T-helper 17 cell (primary cell): ENCODE data around the gene NAP1L4. TPM values are rescaled to one million over a fixed set of nuclear protein-coding genes. Genes with fewer than 3 reads are reported as not detected.

Experiments used
- ATAC-seq: fragments of 150-1000 bp; cut with Tn5 transposase; 2 replicates; pipeline ENCODE4 v1.10.0; 2021; ENCODE audit warnings: mild to moderate bottlenecking, moderate library complexity
- DNase-seq, 3 donors: peaks; one replicate each; pipeline versions ENCODE4 v3.0.0 to v3.0.0-alpha.2; 2020 to 2021
- H3K9me3 ChIP-seq: one replicate; pipeline ENCODE4 v1.7.0; 2013; ENCODE audit warnings: low read length, mild to moderate bottlenecking; ENCODE audit not compliant: control insufficient read depth, poor library complexity, severe bottlenecking
- H3K27ac Mint-ChIP-seq: one replicate; pipeline ENCODE4 v1.8.0; 2022; ENCODE audit warnings: mild to moderate bottlenecking, moderate library complexity, mixed read lengths
- H3K27me3 Mint-ChIP-seq: one replicate; pipeline ENCODE4 v1.8.0; 2022; ENCODE audit warnings: mixed read lengths
- H3K36me3 Mint-ChIP-seq: one replicate; pipeline ENCODE4 v1.8.0; 2022; ENCODE audit warnings: low read depth, mixed read lengths
- H3K4me1 Mint-ChIP-seq: one replicate; pipeline ENCODE4 v1.8.0; 2022; ENCODE audit warnings: mild to moderate bottlenecking, mixed read lengths
- H3K4me3 Mint-ChIP-seq: one replicate; pipeline ENCODE4 v1.8.0; 2022; ENCODE audit warnings: mild to moderate bottlenecking, moderate library complexity, mixed read lengths
- total RNA-seq, 4 donors: library from RNA in 2 of 4; stranded (reverse) in 2 of 4; gene quantifications; one replicate each; pipeline ENCODE4 v1.2.3 and lab custom pipeline; 2022 to 2026

The NAP1L4 gene
- total RNA-seq, 2 donors from 2014 or later, result 229 to 275 TPM

GRCh38 chr11:2977113-2977512 lies 15.0 kb downstream of the NAP1L4 start:
- Mint-ChIP-seq H3K27me3 (no peaks in the 10 kb centered on the region), H3K27ac (peak overlapping the region; percentile 83), H3K4me3 (no peak overlapping the region), H3K4me1 (peaks cover 26% of the 10 kb centered on the region), H3K36me3 (peaks cover 14% of the 10 kb centered on the region)
- ATAC-seq, result no peak
- no peak for DNase-seq
- H3K9me3 ChIP-seq, result no peaks in the 10 kb centered on the region

- DNase-seq, result no peak
- no peak for ATAC-seq
These were observed 15.7 kb downstream of the NAP1L4 start for GRCh38 chr11:2976294-2977063.

GRCh38 chr11:2975594-2975993 lies 16.5 kb downstream of the NAP1L4 start:
- H3K27ac Mint-ChIP-seq, result peak overlapping the region; percentile 9
- DNase-seq, result peak in 1 of 3 donors; percentile 32

More at GRCh38 chr11:2976294-2977063, 15.7 kb downstream of the NAP1L4 start:
- no peaks in the 10 kb centered on the region for H3K9me3 ChIP-seq
- Mint-ChIP-seq H3K36me3 (peaks cover 12% of the 10 kb centered on the region), H3K27me3 (no peaks in the 10 kb centered on the region), H3K4me1 (peaks cover 19% of the 10 kb centered on the region), H3K27ac (peak overlapping the region; percentile 83), H3K4me3 (no peak overlapping the region)

GRCh38 chr11:2974272-2974671 lies 17.9 kb downstream of the NAP1L4 start:
- ATAC-seq (no peak), DNase-seq (no peak)
- Mint-ChIP-seq H3K4me3 (peak overlapping the region; percentile 57), H3K27me3 (no peaks in the 10 kb centered on the region), H3K27ac (peak overlapping the region; percentile 80), H3K36me3 (peaks cover 17% of the 10 kb centered on the region), H3K4me1 (peaks cover 21% of the 10 kb centered on the region)
- no peaks in the 10 kb centered on the region for H3K9me3 ChIP-seq

More at GRCh38 chr11:2975594-2975993, 16.5 kb downstream of the NAP1L4 start:
- Mint-ChIP-seq H3K4me3 (no peak overlapping the region), H3K4me1 (peaks cover 21% of the 10 kb centered on the region), H3K27me3 (no peaks in the 10 kb centered on the region), H3K36me3 (peaks cover 14% of the 10 kb centered on the region)
- no peaks in the 10 kb centered on the region for H3K9me3 ChIP-seq
- peak; percentile 89 for ATAC-seq

GRCh38 chr11:2968341-2968900 lies 23.7 kb downstream of the NAP1L4 start:
- H3K36me3 Mint-ChIP-seq, result peaks cover 9% of the 10 kb centered on the region
- no peak overlapping the region for H3K27ac Mint-ChIP-seq

GRCh38 chr11:2964782-2965181 lies 27.3 kb downstream of the NAP1L4 start:
- H3K4me3 Mint-ChIP-seq, result no peak overlapping the region
- H3K9me3 ChIP-seq, result no peaks in the 10 kb centered on the region
- no peaks in the 10 kb centered on the region for H3K27me3 Mint-ChIP-seq
- no peak for ATAC-seq
- H3K4me1 Mint-ChIP-seq, result peaks cover 30% of the 10 kb centered on the region
- no peak for DNase-seq
- peaks cover 8% of the 10 kb centered on the region for H3K36me3 Mint-ChIP-seq
- no peak overlapping the region for H3K27ac Mint-ChIP-seq

More at GRCh38 chr11:2968341-2968900, 23.7 kb downstream of the NAP1L4 start:
- H3K4me1 Mint-ChIP-seq, result peaks cover 14% of the 10 kb centered on the region
- ATAC-seq (no peak), DNase-seq (no peak)
- H3K4me3 Mint-ChIP-seq, result no peak overlapping the region
- no peaks in the 10 kb centered on the region for H3K9me3 ChIP-seq
- H3K27me3 Mint-ChIP-seq, result no peaks in the 10 kb centered on the region

- Mint-ChIP-seq H3K27me3 (no peaks in the 10 kb centered on the region), H3K36me3 (peaks cover 8% of the 10 kb centered on the region), H3K4me3 (no peak overlapping the region), H3K4me1 (peaks cover 30% of the 10 kb centered on the region), H3K27ac (no peak overlapping the region)
- DNase-seq, result no peak
- ATAC-seq, result no peak
- no peaks in the 10 kb centered on the region for H3K9me3 ChIP-seq
These were observed 28.4 kb downstream of the NAP1L4 start for GRCh38 chr11:2963761-2964160.

- no peaks in the 10 kb centered on the region for H3K27me3 Mint-ChIP-seq
- no peaks in the 10 kb centered on the region for H3K9me3 ChIP-seq
- H3K4me1 Mint-ChIP-seq, result peaks cover 32% of the 10 kb centered on the region
- ATAC-seq (no peak), DNase-seq (no peak)
- no peak overlapping the region for H3K4me3 Mint-ChIP-seq
- H3K27ac Mint-ChIP-seq, result no peak overlapping the region
- peaks cover 10% of the 10 kb centered on the region for H3K36me3 Mint-ChIP-seq
These were observed 28.9 kb downstream of the NAP1L4 start for GRCh38 chr11:2963112-2963754.

GRCh38 chr11:2961080-2961479 lies 31.0 kb downstream of the NAP1L4 start:
- H3K9me3 ChIP-seq, result no peaks in the 10 kb centered on the region
- Mint-ChIP-seq H3K27ac (peak overlapping the region; percentile 34), H3K27me3 (no peaks in the 10 kb centered on the region), H3K4me1 (peaks cover 27% of the 10 kb centered on the region), H3K36me3 (peaks cover 7% of the 10 kb centered on the region), H3K4me3 (no peak overlapping the region)
- DNase-seq (no peak), ATAC-seq (no peak)

GRCh38 chr11:2960139-2960538 lies 32.0 kb downstream of the NAP1L4 start:
- H3K9me3 ChIP-seq, result no peaks in the 10 kb centered on the region
- Mint-ChIP-seq H3K4me3 (no peak overlapping the region), H3K4me1 (peaks cover 25% of the 10 kb centered on the region), H3K27me3 (no peaks in the 10 kb centered on the region), H3K36me3 (peaks cover 7% of the 10 kb centered on the region), H3K27ac (peak overlapping the region; percentile 34)
- DNase-seq, result no peak
- no peak for ATAC-seq

GRCh38 chr11:2958251-2958650 lies 33.9 kb downstream of the NAP1L4 start:
- no peaks in the 10 kb centered on the region for H3K9me3 ChIP-seq
- Mint-ChIP-seq H3K4me3 (no peak overlapping the region), H3K27me3 (no peaks in the 10 kb centered on the region), H3K4me1 (peaks cover 27% of the 10 kb centered on the region), H3K27ac (no peak overlapping the region), H3K36me3 (peaks cover 6% of the 10 kb centered on the region)
- no peak for ATAC-seq
- no peak for DNase-seq

- Mint-ChIP-seq H3K27ac (peak overlapping the region; percentile 88), H3K27me3 (no peaks in the 10 kb centered on the region), H3K4me1 (peaks cover 13% of the 10 kb centered on the region), H3K36me3 (peaks cover 4% of the 10 kb centered on the region), H3K4me3 (no peak overlapping the region)
- no peaks in the 10 kb centered on the region for H3K9me3 ChIP-seq
- ATAC-seq (no peak), DNase-seq (no peak)
These were observed 36.1 kb downstream of the NAP1L4 start for GRCh38 chr11:2955906-2956476.

- no peak for DNase-seq
- Mint-ChIP-seq H3K4me1 (peaks cover 18% of the 10 kb centered on the region), H3K27ac (peak overlapping the region; percentile 49), H3K27me3 (no peaks in the 10 kb centered on the region), H3K36me3 (peaks cover 13% of the 10 kb centered on the region), H3K4me3 (no peak overlapping the region)
- no peak for ATAC-seq
- no peaks in the 10 kb centered on the region for H3K9me3 ChIP-seq
These were observed 37.9 kb downstream of the NAP1L4 start for GRCh38 chr11:2954263-2954662.
